H1 (cell line): Measurements from ENCODE around the gene CSAD. TPM values are rescaled to one million over a fixed set of nuclear protein-coding genes. Genes with fewer than 3 reads are reported as not detected.

Experiments
- CTCF ChIA-PET: fragments of 300-600 bp; sonication (Branson Sonifier 250); formaldehyde crosslinking; loops from one replicate; lab custom pipeline; 2021; ENCODE audit not compliant: partially characterized antibody; lab: Charles Lee
- POLR2A ChIA-PET: fragments of 300-600 bp; sonication (Branson Sonifier 250); formaldehyde crosslinking; loops from one replicate; lab custom pipeline; 2021; ENCODE audit warnings: inconsistent platforms; ENCODE audit not compliant: partially characterized antibody; lab: Charles Lee
- DNase-seq, 2 experiments: peaks; one replicate each; pipeline versions ENCODE4 v3.0.0 to v3.0.0-alpha.2; 2010 to 2022; ENCODE audit warnings: low spot score in 2 of 2, low read depth in 1 of 2, mixed read lengths in 1 of 2
- FAIRE-seq: peaks from 2 replicates; lab custom pipeline; 2011; peaks lifted over from hg19 to GRCh38; lab: Jason Lieb, UNC
- H2AFZ ChIP-seq: 2 replicates; pipeline ENCODE4 v1.8.1; 2012; ENCODE audit warnings: low read length, inconsistent platforms
- H2AK5ac ChIP-seq: 2 replicates; pipeline ENCODE4 v1.6.1; 2013; ENCODE audit warnings: low read depth, low read length
- H2BK120ac ChIP-seq: replicated peaks from 2 replicates; pipeline ENCODE3; 2013; ENCODE audit warnings: low read depth, low read length, inconsistent platforms
- H2BK12ac ChIP-seq: 2 replicates; pipeline ENCODE4 v1.6.1; 2013; ENCODE audit warnings: low read depth, low read length
- H2BK15ac ChIP-seq: 2 replicates; pipeline ENCODE4 v1.6.1; 2013; ENCODE audit warnings: low read length
- H2BK20ac ChIP-seq: 2 replicates; pipeline ENCODE4 v1.6.1; 2013; ENCODE audit warnings: low read length
- H2BK5ac ChIP-seq: 2 replicates; pipeline ENCODE4 v1.6.1; 2013; ENCODE audit warnings: low read depth, low read length
- H3K14ac ChIP-seq: 2 replicates; pipeline ENCODE4 v1.6.1; 2013; ENCODE audit warnings: inconsistent platforms; ENCODE audit not compliant: insufficient read length
- H3K18ac ChIP-seq: 2 replicates; pipeline ENCODE4 v1.6.1; 2013; ENCODE audit warnings: low read length; ENCODE audit errors: extremely low read depth
- H3K23ac ChIP-seq: 2 replicates; pipeline ENCODE4 v1.6.1; 2013; ENCODE audit warnings: inconsistent platforms; ENCODE audit not compliant: insufficient read length
- H3K23me2 ChIP-seq: 2 replicates; pipeline ENCODE4 v1.6.1; 2013; ENCODE audit warnings: low read depth, low read length
- H3K27ac ChIP-seq: 2 replicates; pipeline ENCODE4 v1.6.1; 2011; ENCODE audit warnings: low read depth, low read length, inconsistent platforms
- H3K27me3 ChIP-seq, 4 experiments: replicated peaks in 1 of 4; 1 replicate in 1 of 4; 2 replicates in 3 of 4; pipeline versions ENCODE4 v1.6.1 to v1.8.1; 2011 to 2013; ENCODE audit warnings: low read length in 3 of 4, mild to moderate bottlenecking in 3 of 4, inconsistent platforms in 2 of 4, mixed read lengths in 2 of 4, moderate library complexity in 1 of 4; ENCODE audit not compliant: control insufficient read depth in 3 of 4, insufficient read depth in 3 of 4; ENCODE audit errors: extremely low read depth in 1 of 4
- H3K36me3 ChIP-seq, 4 experiments: 2 replicates each; pipeline versions ENCODE4 v1.6.1 to v1.8.1; 2011 to 2013; ENCODE audit warnings: mild to moderate bottlenecking in 4 of 4, low read length in 3 of 4, moderate library complexity in 2 of 4, control low read depth in 1 of 4, inconsistent platforms in 1 of 4; ENCODE audit not compliant: insufficient read depth in 4 of 4, control insufficient read depth in 2 of 4
- H3K4ac ChIP-seq: replicated peaks from 2 replicates; pipeline ENCODE3; 2013; ENCODE audit warnings: low read length, low read depth, mixed read lengths, inconsistent platforms; ENCODE audit not compliant: insufficient read length
- H3K4me1 ChIP-seq, 4 experiments: replicated peaks in 1 of 4; 1 replicate in 1 of 4; 2 replicates in 3 of 4; pipeline versions ENCODE4 v1.6.1 to v1.8.1; 2011 to 2013; ENCODE audit warnings: low read length in 3 of 4, inconsistent platforms in 2 of 4, mixed read lengths in 1 of 4; ENCODE audit not compliant: insufficient read depth in 4 of 4, control insufficient read depth in 3 of 4
- H3K4me2 ChIP-seq, 2 experiments: 2 replicates each; pipeline versions ENCODE4 v1.6.1 to v1.8.1; 2011 to 2013; ENCODE audit warnings: low read depth in 2 of 2, low read length in 2 of 2, control low read depth in 1 of 2, inconsistent platforms in 1 of 2, mild to moderate bottlenecking in 1 of 2; ENCODE audit not compliant: insufficient read depth in 1 of 2
- H3K4me3 ChIP-seq, 4 experiments: fragments of 200-600, 300-600 bp in 1 of 4; sonication (generic), shearing (Covaris generic), sonication (Bioruptor Twin) in 1 of 4; 2 replicates each; pipeline versions ENCODE4 v1.5.1 to v1.8.1; 2011 to 2016; ENCODE audit warnings: low read length in 4 of 4, low read depth in 3 of 4, control low read depth in 2 of 4, inconsistent platforms in 2 of 4, mild to moderate bottlenecking in 2 of 4, mixed read lengths in 1 of 4, moderate library complexity in 1 of 4; ENCODE audit not compliant: insufficient read depth in 2 of 4; ENCODE audit errors: extremely low read depth in 1 of 4
- H3K56ac ChIP-seq: replicated peaks from 2 replicates; pipeline ENCODE3; 2013; ENCODE audit warnings: low read depth, mild to moderate bottlenecking, mixed read lengths, low read length, inconsistent platforms; ENCODE audit not compliant: insufficient read length
- H3K79me1 ChIP-seq: 2 replicates; pipeline ENCODE4 v1.6.1; 2013; ENCODE audit warnings: low read depth, low read length, control low read depth
- H3K79me2 ChIP-seq, 2 experiments: 2 replicates each; pipeline versions ENCODE4 v1.6.1 to v1.8.1; 2012 to 2013; ENCODE audit warnings: low read length in 2 of 2, mild to moderate bottlenecking in 2 of 2, inconsistent platforms in 1 of 2; ENCODE audit not compliant: insufficient read depth in 2 of 2, control insufficient read depth in 1 of 2
- H3K9ac ChIP-seq, 4 experiments: replicated peaks in 1 of 4; 1 replicate in 1 of 4; 2 replicates in 3 of 4; pipeline versions ENCODE4 v1.6.1 to v1.8.1; 2011 to 2013; ENCODE audit warnings: low read depth in 3 of 4, low read length in 3 of 4, control low read depth in 2 of 4, mild to moderate bottlenecking in 2 of 4, moderate library complexity in 2 of 4, inconsistent platforms in 1 of 4; ENCODE audit errors: extremely low read depth in 1 of 4
- H3K9me3 ChIP-seq, 2 experiments: 2 replicates each; pipeline versions ENCODE4 v1.6.1 to v1.8.1; 2012 to 2013; ENCODE audit warnings: mild to moderate bottlenecking in 2 of 2, moderate library complexity in 2 of 2, control low read depth in 1 of 2, inconsistent platforms in 1 of 2, low read depth in 1 of 2, low read length in 1 of 2, mixed read lengths in 1 of 2; ENCODE audit not compliant: insufficient read depth in 2 of 2
- H4K20me1 ChIP-seq, 2 experiments: replicated peaks in 1 of 2; 2 replicates each; pipeline versions ENCODE3 to v1.8.1; 2011 to 2013; ENCODE audit warnings: inconsistent platforms in 2 of 2, low read length in 2 of 2, mild to moderate bottlenecking in 1 of 2; ENCODE audit not compliant: insufficient read depth in 2 of 2, control insufficient read depth in 1 of 2
- H4K5ac ChIP-seq: 2 replicates; pipeline ENCODE4 v1.6.1; 2013; ENCODE audit warnings: low read length, low read depth, mixed read lengths, inconsistent platforms; ENCODE audit not compliant: insufficient read length
- H4K8ac ChIP-seq: 2 replicates; pipeline ENCODE4 v1.8.0; 2013; ENCODE audit warnings: mild to moderate bottlenecking, moderate library complexity, low read length, inconsistent platforms; ENCODE audit not compliant: insufficient read depth; ENCODE audit errors: extremely low read depth
- H4K91ac ChIP-seq: replicated peaks from 2 replicates; pipeline ENCODE3; 2013; ENCODE audit warnings: low read length, mixed read lengths, inconsistent platforms; ENCODE audit not compliant: insufficient read length
- BACH1 ChIP-seq: IDR thresholded peaks from 2 replicates; pipeline ENCODE4 v1.6.1; 2012; ENCODE audit warnings: low read length, improper control_type of control experiment
- CHD1 ChIP-seq: IDR thresholded peaks from 2 replicates; pipeline ENCODE4 v1.6.1; 2012; ENCODE audit warnings: low read depth, low read length, improper control_type of control experiment
- EP300 ChIP-seq, 2 experiments: IDR thresholded peaks; 1 replicate in 1 of 2; 2 replicates in 1 of 2; pipeline ENCODE4 v1.6.1; 2011 to 2012; ENCODE audit warnings: low read depth in 2 of 2, low read length in 2 of 2, mild to moderate bottlenecking in 2 of 2, borderline replicate concordance in 1 of 2, inconsistent platforms in 1 of 2, moderate library complexity in 1 of 2
- RAD21 ChIP-seq, 2 experiments: IDR thresholded peaks in 1 of 2; conservative IDR thresholded peaks in 1 of 2; 2 replicates each; pipeline ENCODE4 v1.6.1; 2011; ENCODE audit warnings: low read depth in 2 of 2, low read length in 2 of 2, improper control_type of control experiment in 1 of 2, inconsistent platforms in 1 of 2, mild to moderate bottlenecking in 1 of 2, moderate library complexity in 1 of 2
- RFX5 ChIP-seq: IDR thresholded peaks from 2 replicates; pipeline ENCODE4 v1.6.1; 2011; ENCODE audit warnings: low read depth, low read length, improper control_type of control experiment, borderline replicate concordance
- RNF2 ChIP-seq: fragments of 200-900, 300-1000 bp; sonication (generic); IDR thresholded peaks from 2 replicates; pipeline ENCODE4 v1.7.1; 2016; ENCODE audit warnings: borderline replicate concordance, low read depth, mild to moderate bottlenecking, antibody characterized with exemption, low read length; ENCODE audit not compliant: poor library complexity, severe bottlenecking; ENCODE audit errors: missing control alignments
- SIN3A ChIP-seq, 2 experiments: IDR thresholded peaks in 1 of 2; conservative IDR thresholded peaks in 1 of 2; 2 replicates each; pipeline ENCODE4 v1.6.1; 2011 to 2012; ENCODE audit warnings: low read length in 2 of 2, improper control_type of control experiment in 1 of 2, low read depth in 1 of 2, mild to moderate bottlenecking in 1 of 2
- SP4 ChIP-seq: IDR thresholded peaks from 2 replicates; pipeline ENCODE4 v1.6.1; 2012; ENCODE audit warnings: low read length, inconsistent platforms
- TBP ChIP-seq: IDR thresholded peaks from 2 replicates; pipeline ENCODE4 v1.6.1; 2011; ENCODE audit warnings: low read depth, low read length, improper control_type of control experiment
- WGBS, 2 experiments: shearing (Covaris generic) in 1 of 2; methylation state at CpG; one replicate each; pipeline versions ENCODE4 v1.1.6 to v1.1.7; 2013 to 2015; ENCODE audit warnings: low lambda C conversion rate in 2 of 2, mixed read lengths in 2 of 2, inconsistent platforms in 1 of 2, low coverage in 1 of 2, missing lambda C conversion rate in 1 of 2; ENCODE audit not compliant: insufficient replicate concordance in 2 of 2, insufficient coverage in 1 of 2, insufficient read length in 1 of 2; ENCODE audit errors: extremely low coverage in 1 of 2, missing lambda C conversion rate in 1 of 2; 5-methylcytosine and 5-hydroxymethylcytosine counted together
- polyA plus RNA-seq, 7 experiments: library from polyadenylated mRNA; depleted of rRNA in 3 of 7; stranded (reverse) in 5 of 7; unstranded in 2 of 7; fragments of >200 nt in 5 of 7; fragments of 200-250 nt in 2 of 7; gene quantifications; 1 replicate in 5 of 7; 2 replicates in 1 of 7; 4 replicates in 1 of 7; pipeline versions ENCODE4 v1.2.1 to v1.2.3, GENCODE V29; 2011 to 2013; ENCODE audit warnings: missing spikeins in 2 of 7, mixed read lengths in 2 of 7
- total RNA-seq: library from RNA; stranded (reverse); fragmentation: NEBNext Ultra II Directional; extraction: Animal tissue kit (Norgen Biotek cat#: 25700); gene quantifications from 2 replicates; pipeline ENCODE4 v1.2.1, GENCODE V29; 2021
- TF ChIP-seq, protein P1 (sequence below), 3 experiments: IDR thresholded peaks; 1 replicate in 2 of 3; 2 replicates in 1 of 3; pipeline versions ENCODE4 v1.5.1 to v1.6.1; 2011; ENCODE audit warnings: low read length in 3 of 3, mild to moderate bottlenecking in 3 of 3, inconsistent platforms in 2 of 3, low read depth in 1 of 3, moderate library complexity in 1 of 3; ENCODE audit not compliant: insufficient read depth in 1 of 3; ENCODE audit errors: control extremely low read depth in 1 of 3

The CSAD gene
- total and polyA plus RNA-seq, 2 of the 8 experiments (the other 6 are each of a cell fraction or from before 2014, with no cell fraction given) = 8.8 to 11.3 TPM

GRCh38 chr12:53151039-53151438 is 29.7 kb downstream of the CSAD start:
- H3K9me3 ChIP-seq = peaks cover 0 to 4% of the 10 kb centered on the region in 2 experiments; a peak in 2 of 4 replicates
- no peak overlapping the region for H4K8ac ChIP-seq
- peak in 1 of 2 experiments; percentile 35 for DNase-seq
- no peak overlapping the region for H3K14ac ChIP-seq
- H3K56ac ChIP-seq = no peak overlapping the region
- H3K4me2 ChIP-seq = no peak overlapping the region
- H3K18ac ChIP-seq = no peak overlapping the region
- H2AK5ac ChIP-seq = no peak overlapping the region
- no peak overlapping the region for H4K91ac ChIP-seq
- H2BK20ac ChIP-seq = no peak overlapping the region
- no peak overlapping the region for H2BK12ac ChIP-seq
- H4K5ac ChIP-seq = no peak overlapping the region
- H3K27ac ChIP-seq = no peak overlapping the region
- ChIA-PET CTCF (interaction anchor here (2.2 kb wide), 1 partner anchor 9 kb away, joined by 14 read pairs; no protein-coding TSS in a partner anchor), POLR2A (interaction anchor here (1.5 kb wide), 1 partner anchor 8 kb away, joined by 3 read pairs; no protein-coding TSS in a partner anchor)
- no peaks in the 10 kb centered on the region for H3K36me3 ChIP-seq
- H4K20me1 ChIP-seq = no peaks in the 10 kb centered on the region
- H2BK5ac ChIP-seq = no peak overlapping the region
- no peaks in the 10 kb centered on the region; a peak in 1 of 7 replicates for H3K27me3 ChIP-seq
- no peak overlapping the region for H3K23ac ChIP-seq
- H3K4me1 ChIP-seq = peaks cover 0 to 2% (median 0%) of the 10 kb centered on the region in 4 experiments; a peak in 2 of 7 replicates
- no peaks in the 10 kb centered on the region for H3K79me2 ChIP-seq
- no peak overlapping the region for H3K4ac ChIP-seq
- no peak for FAIRE-seq
- H3K4me3 ChIP-seq = no peak overlapping the region
- H2BK15ac ChIP-seq = no peak overlapping the region
- H2BK120ac ChIP-seq = no peak overlapping the region
- H3K23me2 ChIP-seq = no peaks in the 10 kb centered on the region
- H2AFZ ChIP-seq = no peak overlapping the region
- H3K79me1 ChIP-seq = no peaks in the 10 kb centered on the region
- 90% methylated on average over 6 of the region's 6 CpGs; no CpG with 5 or more reads in 1 of the 2 experiments for WGBS, 2 experiments
- H3K9ac ChIP-seq = no peak overlapping the region
- TF ChIP-seq BACH1 (no peak), RAD21 (IDR thresholded peaks at IDR 0.05 in 1 of 2, conservative IDR thresholded peaks at IDR 0.05 in 1 of 2; ENCODE audit: low read depth in 2 of 2, low read length in 2 of 2) (no peak), TBP (no peak), SP4 (no peak), SIN3A (conservative IDR thresholded peaks at IDR 0.05 in 1 of 2, IDR thresholded peaks at IDR 0.05 in 1 of 2; ENCODE audit: low read depth in 1 of 2, low read length in 2 of 2) (no peak), EP300 (IDR thresholded peaks at IDR 0.05; ENCODE audit: borderline replicate concordance in 1 of 2, low read depth in 2 of 2, low read length in 2 of 2) (no peak), RFX5 (no peak), CHD1 (no peak), RNF2 (no peak)
- TF ChIP-seq, protein P1, sequence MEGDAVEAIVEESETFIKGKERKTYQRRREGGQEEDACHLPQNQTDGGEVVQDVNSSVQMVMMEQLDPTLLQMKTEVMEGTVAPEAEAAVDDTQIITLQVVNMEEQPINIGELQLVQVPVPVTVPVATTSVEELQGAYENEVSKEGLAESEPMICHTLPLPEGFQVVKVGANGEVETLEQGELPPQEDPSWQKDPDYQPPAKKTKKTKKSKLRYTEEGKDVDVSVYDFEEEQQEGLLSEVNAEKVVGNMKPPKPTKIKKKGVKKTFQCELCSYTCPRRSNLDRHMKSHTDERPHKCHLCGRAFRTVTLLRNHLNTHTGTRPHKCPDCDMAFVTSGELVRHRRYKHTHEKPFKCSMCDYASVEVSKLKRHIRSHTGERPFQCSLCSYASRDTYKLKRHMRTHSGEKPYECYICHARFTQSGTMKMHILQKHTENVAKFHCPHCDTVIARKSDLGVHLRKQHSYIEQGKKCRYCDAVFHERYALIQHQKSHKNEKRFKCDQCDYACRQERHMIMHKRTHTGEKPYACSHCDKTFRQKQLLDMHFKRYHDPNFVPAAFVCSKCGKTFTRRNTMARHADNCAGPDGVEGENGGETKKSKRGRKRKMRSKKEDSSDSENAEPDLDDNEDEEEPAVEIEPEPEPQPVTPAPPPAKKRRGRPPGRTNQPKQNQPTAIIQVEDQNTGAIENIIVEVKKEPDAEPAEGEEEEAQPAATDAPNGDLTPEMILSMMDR (IDR thresholded peaks at IDR 0.05; ENCODE audit: control extremely low read depth in 1 of 3, insufficient read depth in 1 of 3, low read depth in 1 of 3, low read length in 3 of 3) = no peak
